ENCODE data around the gene HAVCR2. TPM values are rescaled to one million over a fixed set of nuclear protein-coding genes. Genes with fewer than 3 reads are reported as not detected.
"Not testable (repeated sequence)": the region's sequence is repeated elsewhere in the genome, so short reads cannot be mapped to it uniquely, and the experiment has no call there.

Gene HAVCR2
- total and polyA plus RNA-seq, 4 donors, result 1.4 to 9.4 (median 4.4) TPM

DNA sequence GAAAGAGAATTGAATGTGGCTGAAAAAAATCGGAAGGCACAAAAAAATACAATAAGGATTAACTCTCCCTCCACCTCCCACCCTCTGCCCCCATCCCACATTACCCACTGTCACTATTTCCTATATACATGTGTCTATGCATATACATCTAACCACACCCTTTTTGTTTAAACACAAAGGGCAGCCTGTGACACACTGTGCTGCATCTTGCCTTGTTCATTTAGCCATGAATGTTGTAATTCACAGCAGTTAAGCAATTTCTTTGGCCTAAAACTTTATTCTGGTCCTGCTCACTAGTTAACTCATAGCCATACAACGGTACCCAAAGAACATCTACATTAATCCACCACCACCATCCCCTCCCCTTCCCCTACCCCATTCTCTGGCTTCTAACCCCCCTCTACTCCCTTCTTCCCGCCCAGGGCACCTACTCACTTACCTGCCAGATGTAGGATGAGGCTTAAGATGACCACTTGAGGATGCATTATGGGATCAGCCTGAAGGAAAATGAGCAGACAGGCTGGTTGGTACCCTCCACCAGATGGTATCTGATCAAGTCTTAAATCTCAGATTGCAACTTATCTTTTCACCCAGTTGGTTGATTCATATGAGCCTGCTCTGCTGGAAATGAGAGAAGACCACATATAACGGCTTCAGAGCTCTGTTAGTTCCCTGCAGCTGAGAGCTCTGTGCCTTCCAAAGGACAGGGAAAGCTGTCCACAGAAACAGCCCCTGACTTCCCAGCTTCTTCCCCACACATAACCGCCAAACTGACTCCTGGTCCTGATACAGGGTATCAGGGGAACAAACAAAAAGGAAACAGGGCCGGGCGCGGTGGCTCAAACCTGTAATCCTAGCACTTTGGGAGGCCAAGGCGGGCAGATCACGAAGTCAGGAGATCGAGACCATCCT, 51.1 kb downstream of the HAVCR2 start:
- Histone ChIP-seq H3K4me3 (ENCODE audit: low read depth in 1 of 3, low read length in 3 of 3) (no peak overlapping the region), H3K27me3 (ENCODE audit: control insufficient read depth in 4 of 4, insufficient read depth in 4 of 4, low read length in 3 of 4) (no peaks in the 10 kb centered on the region), H3K36me3 (ENCODE audit: control insufficient read depth in 4 of 4, insufficient read depth in 3 of 4, low read depth in 1 of 4, low read length in 3 of 4) (no peaks in the 10 kb centered on the region), H3K9ac (ENCODE audit: low read depth in 1 of 2, low read length in 2 of 2) (no peak overlapping the region), H3K27ac (ENCODE audit: low read depth in 1 of 2, low read length in 2 of 2) (no peak overlapping the region), H3K4me1 (ENCODE audit: control insufficient read depth in 4 of 4, insufficient read depth in 4 of 4, low read length in 3 of 4) (peaks cover 0 to 10% (median 6%) of the 10 kb centered on the region in 4 donors), H3K9me3 (ENCODE audit: control insufficient read depth in 4 of 4, low read length in 3 of 4) (no peaks in the 10 kb centered on the region)
- WGBS, result 86% methylated on average over 11 of the region's 11 CpGs
- no peak for DNase-seq (ENCODE audit: low spot score)
- TF ChIP-seq SP1 (IDR thresholded peaks at IDR 0.05) (no peak), RXRA (IDR thresholded peaks at IDR 0.05) (no peak), YY1 (IDR thresholded peaks at IDR 0.05) (no peak), FOXA2 (IDR thresholded peaks at IDR 0.05) (no peak), JUND (IDR thresholded peaks at IDR 0.05) (no peak), NR2F2 (IDR thresholded peaks at IDR 0.05) (no peak), RAD21 (IDR thresholded peaks at IDR 0.05) (no peak), REST (IDR thresholded peaks at IDR 0.05) (no peak), HNF4A (conservative IDR thresholded peaks at IDR 0.05) (no peak), HNF4G (IDR thresholded peaks at IDR 0.05) (no peak), EGR1 (IDR thresholded peaks at IDR 0.05; ENCODE audit: low read depth in 2 of 2) (no peak), MAX (IDR thresholded peaks at IDR 0.05) (no peak), TAF1 (conservative IDR thresholded peaks at IDR 0.05) (no peak), ZBTB33 (IDR thresholded peaks at IDR 0.05) (no peak), FOXA1 (IDR thresholded peaks at IDR 0.05) (no peak)
- TF ChIP-seq, protein P1, sequence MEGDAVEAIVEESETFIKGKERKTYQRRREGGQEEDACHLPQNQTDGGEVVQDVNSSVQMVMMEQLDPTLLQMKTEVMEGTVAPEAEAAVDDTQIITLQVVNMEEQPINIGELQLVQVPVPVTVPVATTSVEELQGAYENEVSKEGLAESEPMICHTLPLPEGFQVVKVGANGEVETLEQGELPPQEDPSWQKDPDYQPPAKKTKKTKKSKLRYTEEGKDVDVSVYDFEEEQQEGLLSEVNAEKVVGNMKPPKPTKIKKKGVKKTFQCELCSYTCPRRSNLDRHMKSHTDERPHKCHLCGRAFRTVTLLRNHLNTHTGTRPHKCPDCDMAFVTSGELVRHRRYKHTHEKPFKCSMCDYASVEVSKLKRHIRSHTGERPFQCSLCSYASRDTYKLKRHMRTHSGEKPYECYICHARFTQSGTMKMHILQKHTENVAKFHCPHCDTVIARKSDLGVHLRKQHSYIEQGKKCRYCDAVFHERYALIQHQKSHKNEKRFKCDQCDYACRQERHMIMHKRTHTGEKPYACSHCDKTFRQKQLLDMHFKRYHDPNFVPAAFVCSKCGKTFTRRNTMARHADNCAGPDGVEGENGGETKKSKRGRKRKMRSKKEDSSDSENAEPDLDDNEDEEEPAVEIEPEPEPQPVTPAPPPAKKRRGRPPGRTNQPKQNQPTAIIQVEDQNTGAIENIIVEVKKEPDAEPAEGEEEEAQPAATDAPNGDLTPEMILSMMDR (IDR thresholded peaks at IDR 0.05; ENCODE audit: low read depth, low read length, missing input control), result no peak
- TF ChIP-seq, protein P2, sequence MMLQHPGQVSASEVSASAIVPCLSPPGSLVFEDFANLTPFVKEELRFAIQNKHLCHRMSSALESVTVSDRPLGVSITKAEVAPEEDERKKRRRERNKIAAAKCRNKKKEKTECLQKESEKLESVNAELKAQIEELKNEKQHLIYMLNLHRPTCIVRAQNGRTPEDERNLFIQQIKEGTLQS (IDR thresholded peaks at IDR 0.05), result no peak

DNA sequence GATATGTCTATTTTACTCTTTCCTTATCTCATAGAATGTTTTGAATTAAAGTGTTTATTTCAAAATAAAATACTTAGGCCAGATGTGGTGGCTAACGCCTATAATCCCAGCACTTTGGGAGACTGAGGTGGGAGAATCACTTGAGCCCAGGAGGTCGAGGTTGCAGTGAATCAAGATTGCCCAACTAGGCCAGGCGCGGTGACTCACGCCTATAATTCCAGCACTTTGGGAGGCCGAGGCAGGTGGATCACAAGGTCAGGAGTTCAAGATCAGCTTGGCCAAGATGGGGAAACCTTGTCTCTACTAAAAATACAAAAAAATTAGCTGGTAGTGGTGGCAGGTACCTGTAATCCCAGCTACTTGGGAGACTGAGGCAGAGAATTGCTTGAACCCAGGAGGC, 52.0 kb downstream of the HAVCR2 start:
- H3K4me3 ChIP-seq (ENCODE audit: low read depth in 1 of 3, low read length in 3 of 3); H3K4me1 ChIP-seq (ENCODE audit: control insufficient read depth in 4 of 4, insufficient read depth in 4 of 4, low read length in 3 of 4); DNase-seq (ENCODE audit: low spot score); H3K9me3 ChIP-seq (ENCODE audit: control insufficient read depth in 4 of 4, low read length in 3 of 4); H3K27me3 ChIP-seq (ENCODE audit: control insufficient read depth in 4 of 4, insufficient read depth in 4 of 4, low read length in 3 of 4); H3K36me3 ChIP-seq (ENCODE audit: control insufficient read depth in 4 of 4, insufficient read depth in 3 of 4, low read depth in 1 of 4, low read length in 3 of 4); H3K9ac ChIP-seq (ENCODE audit: low read depth in 1 of 2, low read length in 2 of 2); H3K27ac ChIP-seq (ENCODE audit: low read depth in 1 of 2, low read length in 2 of 2): not testable (repeated sequence)
- WGBS, result 88% methylated on average over 6 of the region's 6 CpGs
